ENCODE results near the gene MTSS2.

DNA sequence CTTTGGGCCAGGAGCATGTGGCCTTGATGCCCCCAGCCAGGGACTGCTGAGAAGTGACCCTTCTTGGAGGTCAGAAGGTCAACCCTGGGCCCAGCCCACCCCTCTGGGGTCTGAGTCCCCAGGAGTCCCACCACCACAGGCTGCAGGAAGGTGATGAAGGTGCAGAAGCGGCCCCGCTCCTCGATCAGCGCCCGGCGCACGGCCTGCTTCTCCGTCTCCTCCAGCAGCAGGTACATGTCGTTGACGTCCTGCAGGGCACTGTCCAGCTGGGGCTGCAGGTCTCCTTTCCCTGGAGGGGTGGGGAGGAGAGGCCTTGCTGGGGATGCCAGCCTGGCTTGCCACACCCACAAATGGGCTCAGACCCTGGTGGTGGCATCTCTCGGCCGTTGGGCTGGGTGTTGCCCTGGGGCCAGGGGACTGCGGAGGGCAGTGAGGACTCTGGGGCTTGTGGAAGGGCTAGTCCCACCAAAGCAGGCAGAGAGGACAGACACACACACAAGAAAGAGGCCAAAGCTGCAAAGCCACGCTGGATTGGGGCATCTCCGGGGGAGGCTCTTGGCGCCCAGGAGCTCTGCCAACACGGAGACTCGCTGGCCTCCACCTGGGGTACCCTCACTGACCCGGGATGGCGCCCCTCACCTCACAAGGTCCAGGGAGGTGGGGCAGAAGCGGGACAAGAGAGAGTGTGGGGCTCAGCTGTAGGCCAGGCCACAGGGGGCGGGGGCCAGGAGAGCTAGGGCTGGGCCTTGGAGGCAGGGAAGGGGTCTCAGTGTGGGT is 7.5 kb downstream of the MTSS2 start:
- TF ChIP-seq HDGF (IDR thresholded peaks at IDR 0.05; ENCODE audit: borderline replicate concordance) (no peak), FOXM1 (IDR thresholded peaks at IDR 0.05; ENCODE audit: borderline replicate concordance) (no peak), TARDBP (IDR thresholded peaks at IDR 0.05) (no peak), L3MBTL2 (conservative IDR thresholded peaks at IDR 0.05) (no peak), SUZ12 (IDR thresholded peaks at IDR 0.05) (no peak), BHLHE40 (IDR thresholded peaks at IDR 0.05; ENCODE audit: borderline replicate concordance) (no peak), FOXK2 (IDR thresholded peaks at IDR 0.05) (no peak)

Data from HEK293T (cell line).